ENCODE results near the gene PALMD.

DNA sequence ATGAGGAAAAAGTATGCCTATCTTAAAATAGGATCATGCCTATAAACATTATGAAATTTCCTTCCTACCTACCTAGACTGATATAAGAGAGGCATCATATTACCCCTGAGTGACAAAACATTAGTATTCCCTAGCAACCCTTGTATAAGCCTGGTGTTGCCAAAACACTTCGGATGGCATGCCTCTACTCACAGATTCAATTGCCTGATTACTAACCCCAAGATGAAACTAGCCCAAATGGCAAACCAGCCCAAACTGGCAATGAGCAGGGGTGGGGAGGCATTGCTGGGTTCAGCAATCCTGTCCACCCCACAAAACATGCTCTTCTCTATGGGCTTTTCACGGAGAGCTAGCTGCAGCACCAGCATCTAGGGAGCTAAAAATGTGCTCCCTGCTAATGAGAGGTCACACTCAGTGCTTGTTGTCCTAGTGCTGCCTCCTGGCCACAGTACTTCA is 13.9 kb downstream of the PALMD start:
- TF ChIP-seq, protein P1, sequence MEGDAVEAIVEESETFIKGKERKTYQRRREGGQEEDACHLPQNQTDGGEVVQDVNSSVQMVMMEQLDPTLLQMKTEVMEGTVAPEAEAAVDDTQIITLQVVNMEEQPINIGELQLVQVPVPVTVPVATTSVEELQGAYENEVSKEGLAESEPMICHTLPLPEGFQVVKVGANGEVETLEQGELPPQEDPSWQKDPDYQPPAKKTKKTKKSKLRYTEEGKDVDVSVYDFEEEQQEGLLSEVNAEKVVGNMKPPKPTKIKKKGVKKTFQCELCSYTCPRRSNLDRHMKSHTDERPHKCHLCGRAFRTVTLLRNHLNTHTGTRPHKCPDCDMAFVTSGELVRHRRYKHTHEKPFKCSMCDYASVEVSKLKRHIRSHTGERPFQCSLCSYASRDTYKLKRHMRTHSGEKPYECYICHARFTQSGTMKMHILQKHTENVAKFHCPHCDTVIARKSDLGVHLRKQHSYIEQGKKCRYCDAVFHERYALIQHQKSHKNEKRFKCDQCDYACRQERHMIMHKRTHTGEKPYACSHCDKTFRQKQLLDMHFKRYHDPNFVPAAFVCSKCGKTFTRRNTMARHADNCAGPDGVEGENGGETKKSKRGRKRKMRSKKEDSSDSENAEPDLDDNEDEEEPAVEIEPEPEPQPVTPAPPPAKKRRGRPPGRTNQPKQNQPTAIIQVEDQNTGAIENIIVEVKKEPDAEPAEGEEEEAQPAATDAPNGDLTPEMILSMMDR (IDR thresholded peaks at IDR 0.05; ENCODE audit: poor library complexity): no peak
- no peak for TF ChIP-seq EZH2 (IDR thresholded peaks at IDR 0.05; ENCODE audit: borderline replicate concordance)
- TF ChIP-seq EZH2phosphoT487 (IDR thresholded peaks at IDR 0.05; ENCODE audit: low read depth, severe bottlenecking, unreplicated experiment): no peak

Data from hepatocyte (in vitro differentiated cells).